HepG2 (cell line): ENCODE results near the gene LITAFD. TPM values are rescaled to one million over a fixed set of nuclear protein-coding genes. Genes with fewer than 3 reads are reported as not detected.

Source experiments
- ARNTL ChIP-seq: sonication (generic); formaldehyde crosslinking; IDR thresholded peaks from 2 replicates; pipeline ENCODE4 v1.4.0; 2020; ENCODE audit warnings: mild to moderate bottlenecking, missing genetic modification reagents
- CBX5 ChIP-seq: sonication (generic); formaldehyde crosslinking; IDR thresholded peaks from 2 replicates; pipeline ENCODE4 v1.4.0; 2020; ENCODE audit warnings: missing genetic modification reagents, borderline replicate concordance
- FOXA3 ChIP-seq: IDR thresholded peaks from 2 replicates; pipeline ENCODE4 v1.6.1; 2016; ENCODE audit warnings: missing genetic modification reagents, missing compliant biosample characterization
- FOXK2 ChIP-seq: fragments of 450-650 bp; IDR thresholded peaks from 2 replicates; pipeline ENCODE4 v1.6.1; 2016
- FOXM1 ChIP-seq: sonication (generic); formaldehyde crosslinking; IDR thresholded peaks from 2 replicates; pipeline ENCODE4 v1.5.0; 2020; ENCODE audit warnings: missing genetic modification reagents
- FOXP1 ChIP-seq, 2 experiments: fragments of 450-650 bp in 1 of 2; IDR thresholded peaks; 2 replicates each; pipeline ENCODE4 v1.6.1; 2017 to 2018; ENCODE audit warnings: antibody characterized with exemption in 1 of 2
- GATA4 ChIP-seq: sonication (generic); IDR thresholded peaks from 2 replicates; pipeline ENCODE4 v1.6.1; 2016; ENCODE audit warnings: antibody characterized with exemption, low read depth, borderline replicate concordance
- HNF4A ChIP-seq: sonication (generic); formaldehyde crosslinking; IDR thresholded peaks from 2 replicates; pipeline ENCODE4 v1.4.0; 2020; ENCODE audit warnings: missing genetic modification reagents
- MBNL3 ChIP-seq: fragments of 250-450 bp; sonication (Bioruptor Pico); conservative IDR thresholded peaks from 2 replicates; pipeline ENCODE4 v1.8.0; 2022; ENCODE audit warnings: mild to moderate bottlenecking, inconsistent platforms
- MEIS2 ChIP-seq: sonication (generic); formaldehyde crosslinking; IDR thresholded peaks from 2 replicates; pipeline ENCODE4 v1.9.0; 2021; ENCODE audit warnings: mild to moderate bottlenecking, missing genetic modification reagents
- MTA1 ChIP-seq: sonication (generic); formaldehyde crosslinking; IDR thresholded peaks from 2 replicates; pipeline ENCODE4 v1.4.0; 2020; ENCODE audit warnings: missing genetic modification reagents, mild to moderate bottlenecking, borderline replicate concordance
- MTF2 ChIP-seq: sonication (generic); formaldehyde crosslinking; IDR thresholded peaks from 2 replicates; pipeline ENCODE4 v1.5.0; 2020; ENCODE audit warnings: missing genetic modification reagents, borderline replicate concordance
- MXI1 ChIP-seq: IDR thresholded peaks from 3 replicates; pipeline ENCODE4 v1.6.1; 2012; ENCODE audit warnings: low read depth, low read length, inconsistent platforms, borderline replicate concordance
- NCOA2 ChIP-seq: sonication (generic); formaldehyde crosslinking; IDR thresholded peaks from 2 replicates; pipeline ENCODE4 v1.8.0; 2022; ENCODE audit warnings: inconsistent platforms
- NFKB2 ChIP-seq: sonication (generic); formaldehyde crosslinking; IDR thresholded peaks from 2 replicates; pipeline ENCODE4 v1.4.0; 2020; ENCODE audit warnings: missing genetic modification reagents, borderline replicate concordance
- NFYB ChIP-seq: sonication (generic); formaldehyde crosslinking; IDR thresholded peaks from 2 replicates; pipeline ENCODE4 v1.4.0; 2020; ENCODE audit warnings: missing genetic modification reagents
- NKX3-1 ChIP-seq: sonication (generic); formaldehyde crosslinking; IDR thresholded peaks from 2 replicates; pipeline ENCODE4 v1.5.0; 2020; ENCODE audit warnings: missing genetic modification reagents
- PAX8 ChIP-seq: sonication (generic); formaldehyde crosslinking; IDR thresholded peaks from 2 replicates; pipeline ENCODE4 v1.8.0; 2022; ENCODE audit warnings: mild to moderate bottlenecking, missing genetic modification reagents, borderline replicate concordance
- TBL1XR1 ChIP-seq: fragments of 150-350 bp; IDR thresholded peaks from 2 replicates; pipeline ENCODE4 v1.6.1; 2014; ENCODE audit warnings: borderline replicate concordance, low read length; ENCODE audit not compliant: partially characterized antibody
- ZBTB3 ChIP-seq: sonication (generic); formaldehyde crosslinking; IDR thresholded peaks from 2 replicates; pipeline ENCODE4 v1.4.0; 2020; ENCODE audit warnings: low read depth, mild to moderate bottlenecking, moderate library complexity, missing genetic modification reagents, borderline replicate concordance
- ZFP90 ChIP-seq: sonication (generic); formaldehyde crosslinking; IDR thresholded peaks from 2 replicates; pipeline ENCODE4 v1.8.0; 2022; ENCODE audit warnings: missing genetic modification reagents, mild to moderate bottlenecking, inconsistent platforms, borderline replicate concordance
- ZNF232 ChIP-seq: sonication (generic); formaldehyde crosslinking; IDR thresholded peaks from 2 replicates; pipeline ENCODE4 v1.4.0; 2020; ENCODE audit warnings: missing genetic modification reagents, borderline replicate concordance
- ZNF30 ChIP-seq: sonication (generic); formaldehyde crosslinking; IDR thresholded peaks from 2 replicates; pipeline ENCODE4 v1.5.0; 2020; ENCODE audit warnings: mild to moderate bottlenecking, missing genetic modification reagents
- ZNF441 ChIP-seq: sonication (generic); formaldehyde crosslinking; IDR thresholded peaks from 2 replicates; pipeline ENCODE4 v1.7.0; 2021; ENCODE audit warnings: missing genetic modification reagents, borderline replicate concordance
- ZNF468 ChIP-seq: sonication (generic); formaldehyde crosslinking; IDR thresholded peaks from 2 replicates; pipeline ENCODE4 v1.8.0; 2022; ENCODE audit warnings: mild to moderate bottlenecking, moderate library complexity, missing genetic modification reagents
- ZNF670 ChIP-seq: sonication (generic); formaldehyde crosslinking; IDR thresholded peaks from 2 replicates; pipeline ENCODE4 v1.8.0; 2022; ENCODE audit warnings: mild to moderate bottlenecking, missing genetic modification reagents, borderline replicate concordance
- ZNF777 ChIP-seq: sonication (generic); formaldehyde crosslinking; IDR thresholded peaks from 2 replicates; pipeline ENCODE4 v1.4.0; 2020; ENCODE audit warnings: missing genetic modification reagents
- ZNF883 ChIP-seq: sonication (generic); formaldehyde crosslinking; IDR thresholded peaks from 2 replicates; pipeline ENCODE4 v1.5.1; 2020; ENCODE audit warnings: mild to moderate bottlenecking, missing genetic modification reagents; ENCODE audit errors: not compliant biosample characterization
- ZSCAN25 ChIP-seq: sonication (generic); formaldehyde crosslinking; IDR thresholded peaks from 2 replicates; pipeline ENCODE4 v1.8.0; 2022; ENCODE audit warnings: mild to moderate bottlenecking, missing genetic modification reagents
- ZSCAN30 ChIP-seq: sonication (generic); formaldehyde crosslinking; IDR thresholded peaks from 2 replicates; pipeline ENCODE4 v1.5.0; 2020; ENCODE audit warnings: mild to moderate bottlenecking, missing genetic modification reagents
- polyA plus RNA-seq, 8 experiments: library from polyadenylated mRNA; depleted of rRNA in 3 of 8; stranded (reverse) in 7 of 8; unstranded in 1 of 8; fragments of >200 nt; fragmentation: Illumina TruSeq in 4 of 8; extraction: Trizol in 4 of 8; gene quantifications; 2 replicates each; pipeline versions ENCODE4 v1.2.1 to v1.2.3, GENCODE V29; 2011 to 2016; ENCODE audit warnings: low read depth in 4 of 8, missing spikeins in 1 of 8, mixed read lengths in 1 of 8; ENCODE audit not compliant: insufficient read depth in 1 of 8
- total RNA-seq, 5 experiments: library from RNA; depleted of rRNA; stranded (reverse); fragments of >200 nt; fragmentation: Illumina TruSeq; extraction: Trizol; gene quantifications; 2 replicates each; pipeline ENCODE4 v1.2.3, GENCODE V29; 2016; ENCODE audit warnings: low read depth in 1 of 5
- TF ChIP-seq, protein P1 (sequence below): sonication (generic); formaldehyde crosslinking; IDR thresholded peaks from 2 replicates; pipeline ENCODE4 v1.8.0; 2022; ENCODE audit warnings: missing genetic modification reagents, low read depth, mild to moderate bottlenecking, borderline replicate concordance
- TF ChIP-seq, protein P2 (sequence below): sonication (generic); formaldehyde crosslinking; IDR thresholded peaks from 2 replicates; pipeline ENCODE4 v1.4.0; 2020; ENCODE audit warnings: low read depth, mild to moderate bottlenecking, missing genetic modification reagents

LITAFD gene
- total and polyA plus RNA-seq, 2 of the 13 experiments (the other 11 are each of a cell fraction or from before 2014, with no cell fraction given): not detected

DNA sequence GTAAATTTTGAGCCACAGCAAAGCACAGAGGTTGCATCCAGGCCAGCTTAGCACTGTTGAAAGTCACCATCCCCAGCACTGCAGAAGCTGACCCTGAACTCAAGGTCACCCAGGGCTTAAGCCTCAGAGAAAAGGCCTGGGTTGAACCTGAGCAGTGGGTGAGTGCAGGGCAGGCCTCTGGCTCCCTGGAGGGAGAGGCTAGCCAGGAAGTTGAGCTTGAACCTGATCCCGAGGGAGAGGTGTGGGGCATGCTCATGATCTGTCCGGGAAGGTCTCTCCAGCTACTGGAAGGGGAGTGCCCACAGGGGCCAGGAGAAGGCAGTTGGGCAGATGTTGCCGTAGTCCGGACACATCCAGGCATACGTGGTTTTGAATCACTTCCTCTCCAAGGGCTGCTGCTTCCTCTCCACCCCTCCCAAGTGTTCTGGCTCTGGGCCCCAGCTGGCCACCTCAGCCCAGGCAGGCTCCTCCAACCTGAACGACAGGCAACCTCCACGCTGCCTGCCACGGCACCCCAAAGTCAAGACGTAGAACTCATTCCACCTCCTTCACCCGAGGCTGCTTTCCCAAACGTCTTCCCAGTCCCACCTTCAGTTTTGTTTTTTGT lies 31.8 kb upstream of the LITAFD start (continued):
- TF ChIP-seq ZNF670 (CRISPR knock-in tag) (no peak), FOXP1 (IDR thresholded peaks at IDR 0.05) (no peak), FOXP1 (CRISPR knock-in tag; IDR thresholded peaks at IDR 0.05) (peak; percentile 49), ZFP90 (CRISPR knock-in tag) (peak; percentile 82), FOXA3 (CRISPR knock-in tag) (peak; percentile 87), ZSCAN25 (CRISPR knock-in tag) (peak; percentile 96), ZNF441 (CRISPR knock-in tag) (peak; percentile 85; the same call in 1 of the 2 replicates), ZNF883 (CRISPR knock-in tag) (peak; percentile 89), ZNF30 (no peak), ZNF777 (CRISPR knock-in tag) (no peak; the same call in 1 of the 2 replicates), TBL1XR1 (peak; percentile 100), HNF4A (peak; percentile 93), ZNF468 (CRISPR knock-in tag) (no peak), NFKB2 (no peak), FOXM1 (CRISPR knock-in tag) (0 out of 2 replicates have a peak, but pooled peaks have one; percentile 14), FOXK2 (no peak), ZSCAN30 (CRISPR knock-in tag) (0 out of 2 replicates have a peak, but pooled peaks have one; percentile 37), ZBTB3 (CRISPR knock-in tag) (0 out of 2 replicates have a peak, but pooled peaks have one; percentile 70), MEIS2 (no peak; the same call in 1 of the 2 replicates), ZNF232 (CRISPR knock-in tag) (0 out of 2 replicates have a peak, but pooled peaks have one; percentile 92), NCOA2 (CRISPR knock-in tag) (peak; percentile 91), ARNTL (peak; percentile 75), MBNL3 (CRISPR knock-in tag) (no peak), PAX8 (CRISPR knock-in tag) (0 out of 2 replicates have a peak, but pooled peaks have one; percentile 28), MTA1 (CRISPR knock-in tag) (peak; percentile 85; the same call in 1 of the 2 replicates), GATA4 (no peak), CBX5 (CRISPR knock-in tag) (peak; percentile 88; the same call in 1 of the 2 replicates), MXI1 (peak; percentile 74; the same call in 2 of the 3 replicates), NKX3-1 (CRISPR knock-in tag) (0 out of 2 replicates have a peak, but pooled peaks have one; percentile 57), NFYB (no peak), MTF2 (CRISPR knock-in tag) (no peak)
- TF ChIP-seq, protein P1, sequence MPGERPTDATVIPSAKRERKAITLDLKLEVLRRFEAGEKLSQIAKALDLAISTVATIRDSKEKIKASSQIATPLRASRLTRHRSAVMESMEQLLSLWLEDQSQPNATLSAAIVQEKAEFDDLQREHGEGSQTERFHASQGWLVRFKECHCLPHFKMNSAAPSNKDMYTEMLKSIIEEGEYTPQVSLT (CRISPR knock-in tag): no peak
- TF ChIP-seq, protein P2, sequence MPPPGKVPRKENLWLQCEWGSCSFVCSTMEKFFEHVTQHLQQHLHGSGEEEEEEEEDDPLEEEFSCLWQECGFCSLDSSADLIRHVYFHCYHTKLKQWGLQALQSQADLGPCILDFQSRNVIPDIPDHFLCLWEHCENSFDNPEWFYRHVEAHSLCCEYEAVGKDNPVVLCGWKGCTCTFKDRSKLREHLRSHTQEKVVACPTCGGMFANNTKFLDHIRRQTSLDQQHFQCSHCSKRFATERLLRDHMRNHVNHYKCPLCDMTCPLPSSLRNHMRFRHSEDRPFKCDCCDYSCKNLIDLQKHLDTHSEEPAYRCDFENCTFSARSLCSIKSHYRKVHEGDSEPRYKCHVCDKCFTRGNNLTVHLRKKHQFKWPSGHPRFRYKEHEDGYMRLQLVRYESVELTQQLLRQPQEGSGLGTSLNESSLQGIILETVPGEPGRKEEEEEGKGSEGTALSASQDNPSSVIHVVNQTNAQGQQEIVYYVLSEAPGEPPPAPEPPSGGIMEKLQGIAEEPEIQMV (CRISPR knock-in tag): peak; percentile 72; the same call in 1 of the 2 replicates
